Measurements from ENCODE around the gene COQ4.
A peak's percentile ranks its signal among the peaks of the same experiment; 100 is the strongest.

Gene COQ4

GRCh38 chr9:128340691-128341434 is 18.2 kb downstream of the COQ4 start:
- DNase-seq (ENCODE audit: low read depth in 2 of 2), result no peak

- no peak for DNase-seq (ENCODE audit: low read depth in 2 of 2)
These were observed 18.8 kb downstream of the COQ4 start for GRCh38 chr9:128341435-128341849.

GRCh38 chr9:128342971-128343680 is 20.5 kb downstream of the COQ4 start:
- no peak for DNase-seq (ENCODE audit: low read depth in 2 of 2)

GRCh38 chr9:128343855-128344254 is 21.2 kb downstream of the COQ4 start:
- DNase-seq (ENCODE audit: low read depth in 2 of 2), result no peak

GRCh38 chr9:128344931-128345605 is 22.4 kb downstream of the COQ4 start:
- DNase-seq (ENCODE audit: low read depth in 2 of 2), result no peak

- DNase-seq (ENCODE audit: low read depth in 2 of 2), result no peak
These were observed 26.5 kb downstream of the COQ4 start for GRCh38 chr9:128349125-128349524.

- DNase-seq (ENCODE audit: low read depth in 2 of 2), result no peak
These were observed 27.1 kb downstream of the COQ4 start for GRCh38 chr9:128349772-128350171.

GRCh38 chr9:128355451-128355850 is 32.8 kb downstream of the COQ4 start:
- no peak for DNase-seq (ENCODE audit: low read depth in 2 of 2)

GRCh38 chr9:128358090-128358489 is 35.5 kb downstream of the COQ4 start:
- DNase-seq (ENCODE audit: low read depth in 2 of 2), result no peak

GRCh38 chr9:128358861-128359260 is 36.2 kb downstream of the COQ4 start:
- DNase-seq (ENCODE audit: low read depth in 2 of 2), result no peak

GRCh38 chr9:128360826-128361225 is 38.2 kb downstream of the COQ4 start:
- DNase-seq (ENCODE audit: low read depth in 2 of 2), result no peak

- DNase-seq (ENCODE audit: low read depth in 2 of 2), result no peak
These were observed 38.8 kb downstream of the COQ4 start for GRCh38 chr9:128361296-128361985.

GRCh38 chr9:128361986-128362646 is 39.5 kb downstream of the COQ4 start:
- DNase-seq (ENCODE audit: low read depth in 2 of 2), result peak; percentile 46 to 53

- DNase-seq (ENCODE audit: low read depth in 2 of 2), result no peak
These were observed 40.1 kb downstream of the COQ4 start for GRCh38 chr9:128362774-128363173.

GRCh38 chr9:128365525-128365924 is 42.9 kb downstream of the COQ4 start:
- DNase-seq (ENCODE audit: low read depth in 2 of 2), result no peak

- DNase-seq (ENCODE audit: low read depth in 2 of 2), result no peak
These were observed 46.5 kb downstream of the COQ4 start for GRCh38 chr9:128369024-128369706.

GRCh38 chr9:128370367-128370751 is 47.7 kb downstream of the COQ4 start:
- DNase-seq (ENCODE audit: low read depth in 2 of 2), result no peak

GRCh38 chr9:128370752-128371629 is 48.4 kb downstream of the COQ4 start, which contains the start of gene URM1:
Gene URM1 (plus strand): TSS chr9:128371374. CDS start chr9:128371381, 7 bp downstream.
- DNase-seq (ENCODE audit: low read depth in 2 of 2), result peak; percentile 87 to 91

GRCh38 chr9:128371630-128372117 is 49.0 kb downstream of the COQ4 start:
- DNase-seq (ENCODE audit: low read depth in 2 of 2), result no peak

- DNase-seq (ENCODE audit: low read depth in 2 of 2), result no peak
These were observed 49.6 kb downstream of the COQ4 start for GRCh38 chr9:128372188-128372641.
